Chondrocyte (in vitro differentiated cells): ENCODE measurements around the gene TBC1D4. TPM values are rescaled to one million over a fixed set of nuclear protein-coding genes. Genes with fewer than 3 reads are reported as not detected.

Experiments used
- DNase-seq: peaks from one replicate; pipeline ENCODE4 v3.0.0; 2021; ENCODE audit warnings: mixed read lengths, low spot score
- H3K27ac Mint-ChIP-seq: one replicate; pipeline ENCODE4 v1.8.0; 2021; ENCODE audit warnings: mild to moderate bottlenecking, moderate library complexity, mixed read lengths; ENCODE audit not compliant: unreplicated experiment
- H3K27me3 Mint-ChIP-seq: 2 replicates; pipeline ENCODE4 v1.8.0; 2021; ENCODE audit warnings: low read depth, mixed read lengths
- H3K36me3 Mint-ChIP-seq: 2 replicates; pipeline ENCODE4 v1.8.0; 2021; ENCODE audit warnings: low read depth, mixed read lengths
- H3K4me1 Mint-ChIP-seq: 2 replicates; pipeline ENCODE4 v1.8.0; 2021; ENCODE audit warnings: low read depth, mild to moderate bottlenecking, mixed read lengths
- H3K4me3 Mint-ChIP-seq: one replicate; pipeline ENCODE4 v1.8.0; 2021; ENCODE audit warnings: mild to moderate bottlenecking, moderate library complexity, mixed read lengths; ENCODE audit not compliant: unreplicated experiment
- H3K9me3 Mint-ChIP-seq: 2 replicates; pipeline ENCODE4 v1.8.0; 2021; ENCODE audit warnings: low read depth, mixed read lengths
- CTCF ChIP-seq: fragments of 200-600 bp; sonication (generic); IDR thresholded peaks from 2 replicates; pipeline ENCODE4 v1.5.0; 2021; ENCODE audit warnings: antibody characterized with exemption, mild to moderate bottlenecking, moderate library complexity
- total RNA-seq: library from RNA; stranded (reverse); gene quantifications from 3 replicates; pipeline ENCODE4 v1.2.1, GENCODE V29; 2021

The TBC1D4 gene
- total RNA-seq, 1 donor from 2014 or later: 5.7 TPM

GRCh38 chr13:75507027-75508001, 25.3 kb upstream of the TBC1D4 start:
- Mint-ChIP-seq H3K27me3 (no peaks in the 10 kb centered on the region), H3K4me3 (no peak overlapping the region), H3K36me3 (no peaks in the 10 kb centered on the region), H3K27ac (no peak overlapping the region), H3K9me3 (no peaks in the 10 kb centered on the region), H3K4me1 (no peaks in the 10 kb centered on the region)
- no peak for DNase-seq
- TF ChIP-seq CTCF: no peak

GRCh38 chr13:75506018-75506417, 24.0 kb upstream of the TBC1D4 start:
- no peak overlapping the region for H3K27ac Mint-ChIP-seq
- DNase-seq: no peak
- H3K27me3 Mint-ChIP-seq: no peaks in the 10 kb centered on the region
- no peaks in the 10 kb centered on the region for H3K36me3 Mint-ChIP-seq
- H3K4me3 Mint-ChIP-seq: no peak overlapping the region
- H3K9me3 Mint-ChIP-seq: no peaks in the 10 kb centered on the region
- H3K4me1 Mint-ChIP-seq: no peaks in the 10 kb centered on the region
- TF ChIP-seq CTCF: no peak

GRCh38 chr13:75505327-75505726, 23.4 kb upstream of the TBC1D4 start:
- Mint-ChIP-seq H3K4me1 (no peaks in the 10 kb centered on the region), H3K9me3 (no peaks in the 10 kb centered on the region), H3K4me3 (no peak overlapping the region), H3K27me3 (no peaks in the 10 kb centered on the region), H3K36me3 (no peaks in the 10 kb centered on the region), H3K27ac (no peak overlapping the region)
- no peak for DNase-seq
- no peak for TF ChIP-seq CTCF

GRCh38 chr13:75495938-75496337, 14.0 kb upstream of the TBC1D4 start:
- H3K9me3 Mint-ChIP-seq: no peaks in the 10 kb centered on the region
- DNase-seq: no peak
- H3K36me3 Mint-ChIP-seq: no peaks in the 10 kb centered on the region
- TF ChIP-seq CTCF: no peak
- no peaks in the 10 kb centered on the region for H3K27me3 Mint-ChIP-seq
- H3K27ac Mint-ChIP-seq: peak overlapping the region; percentile 19
- peaks cover 10% of the 10 kb centered on the region for H3K4me1 Mint-ChIP-seq
- H3K4me3 Mint-ChIP-seq: no peak overlapping the region

GRCh38 chr13:75494491-75494890, 12.5 kb upstream of the TBC1D4 start:
- DNase-seq: no peak

More at GRCh38 chr13:75494491-75494890, 12.5 kb upstream of the TBC1D4 start:
- Mint-ChIP-seq H3K27me3 (no peaks in the 10 kb centered on the region), H3K27ac (no peak overlapping the region), H3K4me1 (peaks cover 14% of the 10 kb centered on the region), H3K4me3 (no peak overlapping the region), H3K36me3 (no peaks in the 10 kb centered on the region), H3K9me3 (no peaks in the 10 kb centered on the region)
- no peak for TF ChIP-seq CTCF
